ENCODE data around the gene TRAF1.

DNA sequence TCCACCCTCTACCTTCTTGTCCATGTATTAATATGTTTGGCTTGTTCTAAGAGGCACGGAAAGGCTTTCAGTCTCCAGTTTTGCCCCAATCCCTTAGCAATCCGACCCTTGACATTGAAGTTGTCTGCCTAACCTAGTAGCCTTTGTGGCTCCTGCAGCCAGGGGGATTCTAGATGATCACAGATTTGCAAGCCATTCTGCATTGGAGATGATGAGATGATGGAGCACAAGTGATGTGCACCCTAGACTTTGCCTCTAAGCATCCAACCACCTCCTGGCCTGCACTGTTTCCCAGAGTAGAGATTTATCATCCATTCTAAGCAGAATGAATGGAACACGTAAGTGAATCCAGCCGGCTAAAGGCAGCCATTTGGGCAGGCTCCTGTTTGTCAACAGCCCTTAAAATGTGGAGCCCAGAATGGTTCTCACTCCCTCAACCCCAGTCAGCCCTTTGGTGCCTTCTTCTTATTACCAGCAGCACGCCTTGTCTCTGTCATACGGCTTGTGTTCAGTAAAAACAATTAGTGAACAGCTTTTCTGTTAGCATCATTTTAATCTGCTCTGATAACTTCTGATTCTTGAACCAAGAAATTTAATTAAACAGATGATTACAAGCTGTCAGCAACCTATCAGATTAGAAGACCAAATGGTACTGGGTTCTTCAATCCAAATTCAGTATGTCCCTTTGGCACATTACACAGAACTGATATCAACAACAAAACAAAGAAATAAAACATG, 5.7 kb upstream of the TRAF1 start:
- TF ChIP-seq, protein P1, sequence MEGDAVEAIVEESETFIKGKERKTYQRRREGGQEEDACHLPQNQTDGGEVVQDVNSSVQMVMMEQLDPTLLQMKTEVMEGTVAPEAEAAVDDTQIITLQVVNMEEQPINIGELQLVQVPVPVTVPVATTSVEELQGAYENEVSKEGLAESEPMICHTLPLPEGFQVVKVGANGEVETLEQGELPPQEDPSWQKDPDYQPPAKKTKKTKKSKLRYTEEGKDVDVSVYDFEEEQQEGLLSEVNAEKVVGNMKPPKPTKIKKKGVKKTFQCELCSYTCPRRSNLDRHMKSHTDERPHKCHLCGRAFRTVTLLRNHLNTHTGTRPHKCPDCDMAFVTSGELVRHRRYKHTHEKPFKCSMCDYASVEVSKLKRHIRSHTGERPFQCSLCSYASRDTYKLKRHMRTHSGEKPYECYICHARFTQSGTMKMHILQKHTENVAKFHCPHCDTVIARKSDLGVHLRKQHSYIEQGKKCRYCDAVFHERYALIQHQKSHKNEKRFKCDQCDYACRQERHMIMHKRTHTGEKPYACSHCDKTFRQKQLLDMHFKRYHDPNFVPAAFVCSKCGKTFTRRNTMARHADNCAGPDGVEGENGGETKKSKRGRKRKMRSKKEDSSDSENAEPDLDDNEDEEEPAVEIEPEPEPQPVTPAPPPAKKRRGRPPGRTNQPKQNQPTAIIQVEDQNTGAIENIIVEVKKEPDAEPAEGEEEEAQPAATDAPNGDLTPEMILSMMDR (IDR thresholded peaks at IDR 0.05): no peak
- TF ChIP-seq, protein P2, sequence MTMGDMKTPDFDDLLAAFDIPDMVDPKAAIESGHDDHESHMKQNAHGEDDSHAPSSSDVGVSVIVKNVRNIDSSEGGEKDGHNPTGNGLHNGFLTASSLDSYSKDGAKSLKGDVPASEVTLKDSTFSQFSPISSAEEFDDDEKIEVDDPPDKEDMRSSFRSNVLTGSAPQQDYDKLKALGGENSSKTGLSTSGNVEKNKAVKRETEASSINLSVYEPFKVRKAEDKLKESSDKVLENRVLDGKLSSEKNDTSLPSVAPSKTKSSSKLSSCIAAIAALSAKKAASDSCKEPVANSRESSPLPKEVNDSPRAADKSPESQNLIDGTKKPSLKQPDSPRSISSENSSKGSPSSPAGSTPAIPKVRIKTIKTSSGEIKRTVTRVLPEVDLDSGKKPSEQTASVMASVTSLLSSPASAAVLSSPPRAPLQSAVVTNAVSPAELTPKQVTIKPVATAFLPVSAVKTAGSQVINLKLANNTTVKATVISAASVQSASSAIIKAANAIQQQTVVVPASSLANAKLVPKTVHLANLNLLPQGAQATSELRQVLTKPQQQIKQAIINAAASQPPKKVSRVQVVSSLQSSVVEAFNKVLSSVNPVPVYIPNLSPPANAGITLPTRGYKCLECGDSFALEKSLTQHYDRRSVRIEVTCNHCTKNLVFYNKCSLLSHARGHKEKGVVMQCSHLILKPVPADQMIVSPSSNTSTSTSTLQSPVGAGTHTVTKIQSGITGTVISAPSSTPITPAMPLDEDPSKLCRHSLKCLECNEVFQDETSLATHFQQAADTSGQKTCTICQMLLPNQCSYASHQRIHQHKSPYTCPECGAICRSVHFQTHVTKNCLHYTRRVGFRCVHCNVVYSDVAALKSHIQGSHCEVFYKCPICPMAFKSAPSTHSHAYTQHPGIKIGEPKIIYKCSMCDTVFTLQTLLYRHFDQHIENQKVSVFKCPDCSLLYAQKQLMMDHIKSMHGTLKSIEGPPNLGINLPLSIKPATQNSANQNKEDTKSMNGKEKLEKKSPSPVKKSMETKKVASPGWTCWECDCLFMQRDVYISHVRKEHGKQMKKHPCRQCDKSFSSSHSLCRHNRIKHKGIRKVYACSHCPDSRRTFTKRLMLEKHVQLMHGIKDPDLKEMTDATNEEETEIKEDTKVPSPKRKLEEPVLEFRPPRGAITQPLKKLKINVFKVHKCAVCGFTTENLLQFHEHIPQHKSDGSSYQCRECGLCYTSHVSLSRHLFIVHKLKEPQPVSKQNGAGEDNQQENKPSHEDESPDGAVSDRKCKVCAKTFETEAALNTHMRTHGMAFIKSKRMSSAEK (CRISPR knock-in tag; IDR thresholded peaks at IDR 0.05; ENCODE audit: borderline replicate concordance): no peak
- TF ChIP-seq, protein P3, sequence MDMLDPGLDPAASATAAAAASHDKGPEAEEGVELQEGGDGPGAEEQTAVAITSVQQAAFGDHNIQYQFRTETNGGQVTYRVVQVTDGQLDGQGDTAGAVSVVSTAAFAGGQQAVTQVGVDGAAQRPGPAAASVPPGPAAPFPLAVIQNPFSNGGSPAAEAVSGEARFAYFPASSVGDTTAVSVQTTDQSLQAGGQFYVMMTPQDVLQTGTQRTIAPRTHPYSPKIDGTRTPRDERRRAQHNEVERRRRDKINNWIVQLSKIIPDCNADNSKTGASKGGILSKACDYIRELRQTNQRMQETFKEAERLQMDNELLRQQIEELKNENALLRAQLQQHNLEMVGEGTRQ (CRISPR knock-in tag; IDR thresholded peaks at IDR 0.05): no peak
- TF ChIP-seq TEAD4 (CRISPR knock-in tag; IDR thresholded peaks at IDR 0.05) (no peak), TP53 (CRISPR knock-in tag; IDR thresholded peaks at IDR 0.05) (no peak)

All from WTC11 (cell line).